Stimulated activated CD8-positive, alpha-beta memory T cell treated with anti-CD3 and anti-CD28 coated beads, Interleukin-15, amount 100 ng/mL, for 4 hours (primary cell): ENCODE measurements around the gene MIEN1.
A peak's percentile ranks its signal among the peaks of the same experiment; 100 is the strongest.
"Not testable (repeated sequence)": the region's sequence is repeated elsewhere in the genome, so short reads cannot be mapped to it uniquely, and the experiment has no call there.

Source experiments
- DNase-seq, 2 donors: peaks; one replicate each; pipeline ENCODE4 v3.0.0-alpha.2; 2020; ENCODE audit warnings: low read depth in 2 of 2

The MIEN1 gene

GRCh38 chr17:39730095-39730921 is at the start of gene MIEN1:
Gene MIEN1, minus strand, starts transcription at chr17:39730532. Its CDS starts 37 bp downstream, at chr17:39730495.
- peak; percentile 83 to 89 for DNase-seq

- DNase-seq = no peak
Measured at GRCh38 chr17:39777534-39778365, 47.4 kb upstream of the MIEN1 start.

DNA sequence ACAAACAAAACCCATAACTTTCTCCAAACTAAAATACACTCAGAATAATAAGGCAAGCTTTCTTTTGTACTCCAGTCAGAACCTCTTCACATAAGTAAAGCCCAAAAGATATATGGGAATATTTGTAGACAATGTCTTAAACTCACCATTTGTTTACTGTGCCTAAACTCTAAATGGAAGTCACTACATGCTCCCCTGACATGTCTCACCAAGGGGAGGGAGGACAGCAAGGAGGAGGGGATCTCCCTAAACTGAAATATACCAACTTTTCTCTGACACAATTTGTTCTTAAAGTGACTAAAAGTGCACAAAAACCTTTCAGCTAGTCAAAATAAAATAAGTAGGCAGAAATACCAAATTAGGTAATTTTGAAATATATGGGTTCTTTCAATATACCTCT is 45.9 kb upstream of the MIEN1 start:
- no peak for DNase-seq

DNA sequence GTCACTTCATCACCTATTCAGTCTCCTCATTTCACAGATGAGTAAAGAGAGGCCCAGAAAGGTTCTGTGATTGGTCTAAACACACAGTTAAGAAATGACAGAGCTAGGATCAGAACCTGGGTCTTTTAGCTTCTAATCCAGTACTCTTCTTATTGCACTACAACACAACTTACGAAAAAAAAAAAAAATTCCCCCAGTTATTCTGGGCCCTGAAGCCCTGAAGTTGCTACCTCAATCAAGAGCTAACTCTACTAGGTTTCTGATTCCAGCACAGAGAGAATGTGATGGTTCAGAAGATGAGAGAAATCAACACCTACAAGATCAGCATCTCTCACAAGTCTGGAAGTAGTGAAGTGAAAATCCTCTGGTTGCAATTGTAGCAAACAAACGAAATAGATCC is 44.7 kb upstream of the MIEN1 start:
- no peak for DNase-seq

DNA sequence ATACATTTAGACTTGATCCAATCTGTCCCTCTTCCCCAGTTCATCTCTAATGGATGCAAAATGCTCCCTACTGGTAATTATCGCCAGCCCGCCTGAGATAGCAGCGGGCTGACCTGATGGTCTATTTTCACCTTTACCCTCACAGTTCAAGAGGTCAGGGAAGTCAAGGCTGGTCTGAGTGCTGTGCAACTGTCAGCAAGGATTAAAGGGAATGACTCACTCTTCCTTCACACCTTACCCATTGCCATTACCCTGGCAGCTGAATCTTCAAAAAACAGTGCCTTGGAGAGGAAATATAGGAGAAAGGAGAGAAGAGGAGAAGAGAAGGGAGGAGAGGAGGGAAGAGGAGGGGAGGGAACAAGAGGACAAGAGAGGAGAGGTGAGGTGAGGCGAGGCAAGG is 43.7 kb upstream of the MIEN1 start:
- DNase-seq = no peak

GRCh38 chr17:39772987-39773934 is 42.9 kb upstream of the MIEN1 start:
- no peak for DNase-seq

GRCh38 chr17:39772415-39772814 is 42.1 kb upstream of the MIEN1 start:
- no peak for DNase-seq

- DNase-seq = peak in 1 of 2 donors; percentile 48
Measured at GRCh38 chr17:39769974-39770587, 39.7 kb upstream of the MIEN1 start.

GRCh38 chr17:39767147-39767546 is 36.8 kb upstream of the MIEN1 start:
- no peak for DNase-seq

DNA sequence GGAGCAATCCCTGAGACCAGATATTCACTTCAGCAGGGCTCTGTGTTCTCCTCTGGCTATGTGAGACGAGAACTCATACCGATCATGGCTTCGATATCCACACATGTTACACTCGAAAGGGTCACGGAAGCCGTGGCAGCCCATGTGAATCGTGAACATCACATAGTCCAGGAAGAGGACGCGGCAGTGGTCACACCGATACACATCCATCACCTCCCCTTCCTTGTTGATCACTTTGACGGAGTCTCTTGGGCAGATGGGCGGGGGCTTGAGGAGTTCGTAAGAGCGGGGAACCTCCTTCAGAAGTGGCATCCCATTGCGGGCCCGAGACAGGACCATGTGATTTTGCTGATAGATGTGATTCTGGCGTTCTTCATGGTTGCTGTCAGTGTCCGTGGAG is 35.4 kb upstream of the MIEN1 start:
- DNase-seq = no peak

GRCh38 chr17:39765175-39765574 is 34.8 kb upstream of the MIEN1 start:
- no peak for DNase-seq

- not testable (repeated sequence) for DNase-seq
Measured at GRCh38 chr17:39764171-39764570, 33.8 kb upstream of the MIEN1 start.

DNA sequence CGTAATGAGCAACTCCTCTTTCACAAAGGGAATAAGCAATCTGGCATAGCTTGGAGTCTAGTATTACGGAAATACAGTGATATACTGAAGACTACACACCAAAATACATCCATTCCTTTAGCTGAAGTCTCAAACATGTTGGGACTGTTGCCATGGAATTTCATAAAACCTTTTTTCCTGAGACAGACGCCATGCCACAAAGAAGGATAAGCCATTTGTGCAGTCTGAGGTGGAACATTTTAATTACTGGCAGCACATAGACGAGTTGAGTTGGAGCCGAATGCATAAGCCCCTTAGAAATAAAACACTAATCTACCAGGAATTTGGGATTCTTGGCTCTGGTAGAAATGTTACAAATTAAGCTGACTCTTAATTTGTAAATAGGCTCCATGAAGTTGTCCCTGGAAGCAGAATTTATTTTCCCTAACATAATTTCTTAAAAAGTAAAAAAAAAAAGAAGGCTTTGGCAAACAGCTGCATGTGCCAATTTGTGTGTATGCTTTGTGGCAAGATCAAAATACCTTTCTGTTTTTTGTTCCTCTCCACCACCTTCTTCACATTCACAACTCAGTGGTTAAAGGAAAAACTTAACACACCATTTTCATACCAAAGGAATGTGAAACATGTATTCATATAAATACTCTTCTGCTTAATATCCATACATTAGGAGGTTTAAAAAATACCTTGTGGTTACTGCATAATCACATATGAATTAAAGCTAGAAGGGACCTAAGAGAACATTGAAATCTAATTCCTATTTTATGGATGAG is 32.9 kb upstream of the MIEN1 start:
- no peak for DNase-seq

- no peak for DNase-seq
Measured at GRCh38 chr17:39761861-39762496, 31.6 kb upstream of the MIEN1 start.

GRCh38 chr17:39759204-39759603 is 28.9 kb upstream of the MIEN1 start:
- no peak for DNase-seq

DNA sequence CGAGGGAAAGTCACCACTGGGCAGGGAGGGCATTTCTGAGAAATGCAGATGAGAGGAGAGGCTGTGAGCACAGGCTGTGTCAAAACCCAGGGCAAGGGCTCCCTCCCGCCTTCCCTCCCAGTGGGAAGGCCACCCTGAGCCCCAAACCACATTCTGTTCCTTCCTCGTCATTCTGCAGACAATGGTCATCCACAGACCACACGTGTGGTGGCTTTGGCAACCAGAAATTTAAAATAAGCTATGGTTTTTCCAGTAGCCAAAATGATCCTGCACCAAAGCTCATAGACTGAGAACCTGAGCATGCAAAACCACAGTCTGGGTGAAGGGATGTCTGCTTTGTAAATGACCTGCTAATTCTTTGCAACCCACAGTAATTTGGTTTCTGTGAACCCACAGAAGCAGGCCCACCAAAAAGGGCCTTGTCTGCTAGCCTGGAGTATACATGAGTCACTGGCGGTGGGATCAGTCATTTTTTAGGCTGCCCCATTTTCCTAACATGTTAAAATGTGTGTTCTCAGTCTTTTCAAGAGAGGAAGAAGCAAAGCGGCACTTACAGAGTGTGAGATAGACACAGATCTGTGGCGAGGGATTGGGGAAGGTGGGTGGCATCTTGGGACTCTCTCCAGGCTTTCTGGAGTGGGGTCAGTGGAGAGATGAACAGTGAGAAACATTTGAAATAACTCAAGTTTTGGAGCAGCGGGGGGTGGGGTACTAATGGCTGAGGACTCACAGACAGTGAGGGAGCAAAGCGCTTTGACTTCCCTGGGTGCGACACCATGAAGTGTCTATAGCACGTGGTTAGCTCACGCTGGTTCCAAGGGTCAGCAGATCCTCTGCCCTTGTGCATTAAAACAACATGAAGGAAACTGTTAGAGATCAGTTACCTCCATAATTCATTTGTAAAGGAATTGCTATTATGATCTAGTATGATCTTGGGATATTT is 27.9 kb upstream of the MIEN1 start:
- peak; percentile 33 to 34 for DNase-seq

GRCh38 chr17:39757176-39757662 is 26.9 kb upstream of the MIEN1 start:
- no peak for DNase-seq

- no peak for DNase-seq
Measured at GRCh38 chr17:39756380-39757079, 26.2 kb upstream of the MIEN1 start.
